ENCODE results near the gene HCRTR1. TPM values are rescaled to one million over a fixed set of nuclear protein-coding genes. Genes with fewer than 3 reads are reported as not detected.
A peak's percentile ranks its signal among the peaks of the same experiment; 100 is the strongest.

HCRTR1 gene
- total RNA-seq, 2 experiments from 2014 or later: not detected

GRCh38 chr1:31642366-31642765 is 24.9 kb downstream of the HCRTR1 start:
- peaks cover 25% of the 10 kb centered on the region for H3K36me3 Mint-ChIP-seq (ENCODE audit: low read depth)
- CTCF ChIA-PET: no interaction called here
- H3K27ac Mint-ChIP-seq: peak overlapping the region; percentile 100
- no peak for TF ChIP-seq CTCF (IDR thresholded peaks at IDR 0.05)
- H3K4me1 Mint-ChIP-seq (ENCODE audit: low read depth): peaks cover 29% of the 10 kb centered on the region
- no peaks in the 10 kb centered on the region for H3K9me3 Mint-ChIP-seq
- H3K4me3 Mint-ChIP-seq: no peak overlapping the region
- no peak for DNase-seq
- no peak overlapping the region for H3K4me3 ChIP-seq (ENCODE audit: low read length)
- POLR2A ChIA-PET: no interaction called here
- H3K27me3 Mint-ChIP-seq: no peaks in the 10 kb centered on the region
- H3K9me3 ChIP-seq (ENCODE audit: control insufficient read depth in 1 of 2, insufficient read depth in 1 of 2, low read length in 2 of 2): no peaks in the 10 kb centered on the region
- intact Hi-C loops (cut with DNase I, micrococcal nuclease): loop anchor here in 1 of 2 experiments (10.0 kb wide), 6 partner anchors 348 to 1542 kb away; partner anchors contain the start of genes BSDC1, CCDC28B, DCDC2B and IQCC
- H3K36me3 ChIP-seq (ENCODE audit: insufficient read depth, low read length): peaks cover 15% of the 10 kb centered on the region
- H3K4me1 ChIP-seq (ENCODE audit: insufficient read depth, low read length): peaks cover 66% of the 10 kb centered on the region
- no peaks in the 10 kb centered on the region for H3K27me3 ChIP-seq (ENCODE audit: control insufficient read depth in 1 of 2, insufficient read depth in 2 of 2, low read length in 2 of 2)
- no peak for ATAC-seq (ENCODE audit: poor library complexity)
- no peak overlapping the region for H3K27ac ChIP-seq (ENCODE audit: low read depth in 1 of 2, low read length in 2 of 2)

- Mint-ChIP-seq H3K9me3 (no peaks in the 10 kb centered on the region), H3K27me3 (no peaks in the 10 kb centered on the region), H3K27ac (peak overlapping the region; percentile 100), H3K4me1 (ENCODE audit: low read depth) (peaks cover 29% of the 10 kb centered on the region), H3K36me3 (ENCODE audit: low read depth) (peaks cover 23% of the 10 kb centered on the region), H3K4me3 (peak overlapping the region; percentile 36)
- intact Hi-C loops (cut with DNase I, micrococcal nuclease): loop anchor here in 1 of 2 experiments (10.0 kb wide), 6 partner anchors 348 to 1542 kb away; partner anchors contain the start of genes BSDC1, CCDC28B, DCDC2B and IQCC
- Histone ChIP-seq H3K4me3 (ENCODE audit: low read length) (no peak overlapping the region), H3K27ac (ENCODE audit: low read depth in 1 of 2, low read length in 2 of 2) (no peak overlapping the region), H3K36me3 (ENCODE audit: insufficient read depth, low read length) (peaks cover 15% of the 10 kb centered on the region), H3K27me3 (ENCODE audit: control insufficient read depth in 1 of 2, insufficient read depth in 2 of 2, low read length in 2 of 2) (no peaks in the 10 kb centered on the region), H3K9me3 (ENCODE audit: control insufficient read depth in 1 of 2, insufficient read depth in 1 of 2, low read length in 2 of 2) (no peaks in the 10 kb centered on the region), H3K4me1 (ENCODE audit: insufficient read depth, low read length) (peaks cover 66% of the 10 kb centered on the region)
- no peak for TF ChIP-seq CTCF (IDR thresholded peaks at IDR 0.05)
- POLR2A ChIA-PET: no interaction called here
- no peak for DNase-seq
- ATAC-seq (ENCODE audit: poor library complexity): no peak
- CTCF ChIA-PET: no interaction called here
Measured at GRCh38 chr1:31642897-31643296, 25.4 kb downstream of the HCRTR1 start.

- peak overlapping the region; percentile 85 for H3K4me3 ChIP-seq (ENCODE audit: low read length)
- Mint-ChIP-seq H3K27me3 (no peaks in the 10 kb centered on the region), H3K4me3 (peak overlapping the region; percentile 99), H3K9me3 (no peaks in the 10 kb centered on the region), H3K36me3 (ENCODE audit: low read depth) (peaks cover 14% of the 10 kb centered on the region), H3K4me1 (ENCODE audit: low read depth) (peaks cover 29% of the 10 kb centered on the region), H3K27ac (peak overlapping the region; percentile 100)
- DNase-seq (peak in 1 of 14 experiments; percentile 84), ATAC-seq (ENCODE audit: poor library complexity) (peak; percentile 58)
- ChIA-PET POLR2A (interaction anchor here (0.8 to 1.9 kb wide), 17 partner anchors 10 to 1007 kb away, joined by 3 to 12 read pairs (median 4); partner anchors contain the start of genes BSDC1, KPNA6, LCK and PTP4A2), CTCF (interaction anchor here (0.5 to 1.4 kb wide), 2 partner anchors 11 to 128 kb away, joined by 3 read pairs; no protein-coding TSS in a partner anchor)
- no peaks in the 10 kb centered on the region for H3K9me3 ChIP-seq (ENCODE audit: control insufficient read depth in 1 of 2, insufficient read depth in 1 of 2, low read length in 2 of 2)
- H3K4me1 ChIP-seq (ENCODE audit: insufficient read depth, low read length): peaks cover 58% of the 10 kb centered on the region
- H3K36me3 ChIP-seq (ENCODE audit: insufficient read depth, low read length): peaks cover 6% of the 10 kb centered on the region
- intact Hi-C loops (cut with DNase I, micrococcal nuclease): loop anchor here in 1 of 2 experiments (1.0 to 10.0 kb wide), 7 partner anchors 144 to 1541 kb away; partner anchors contain the start of genes BSDC1, CCDC28B, DCDC2B and IQCC
- H3K27ac ChIP-seq (ENCODE audit: low read depth in 1 of 2, low read length in 2 of 2): peak overlapping the region; percentile 99
- TF ChIP-seq CTCF (IDR thresholded peaks at IDR 0.05): no peak
- no peaks in the 10 kb centered on the region for H3K27me3 ChIP-seq (ENCODE audit: control insufficient read depth in 1 of 2, insufficient read depth in 2 of 2, low read length in 2 of 2)
Measured at GRCh38 chr1:31643976-31644559, 26.6 kb downstream of the HCRTR1 start.

Data from CD4-positive, alpha-beta T cell (primary cell).